AML-193 (cell line): Measurements from ENCODE around the gene CHMP4B.

ENCODE experiments used
- DNase-seq, 2 experiments: peaks; one replicate each; lab custom pipeline; 2025; lab: John Stamatoyannopoulos, UW

Gene CHMP4B

GRCh38 chr20:33900521-33901131 is 89.5 kb downstream of the CHMP4B start:
- no peak for DNase-seq

GRCh38 chr20:33901132-33901523 is 90.0 kb downstream of the CHMP4B start:
- DNase-seq, result no peak

DNA sequence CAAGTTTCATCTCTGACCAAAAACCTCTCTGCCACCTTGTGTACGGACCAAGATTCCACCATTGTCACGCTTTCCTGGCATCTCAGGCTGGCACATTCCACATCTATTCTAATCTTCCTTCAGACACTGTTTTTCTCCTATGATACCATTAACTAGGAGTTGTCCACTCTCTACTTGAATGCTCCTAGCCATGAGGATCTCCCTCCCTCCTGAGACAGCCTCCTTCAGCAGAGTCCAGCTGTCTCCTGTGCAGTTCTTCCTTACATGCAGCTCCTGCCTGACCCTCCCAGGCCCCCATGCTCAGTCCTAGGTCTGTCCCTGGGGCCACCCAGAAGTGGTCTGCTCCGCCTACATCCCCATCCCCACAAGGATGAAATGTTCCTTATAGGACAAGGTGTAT is 90.9 kb downstream of the CHMP4B start:
- DNase-seq, result no peak
